ENCODE results near the gene SOS1.
A peak's percentile ranks its signal among the peaks of the same experiment; 100 is the strongest.
"Not testable (repeated sequence)": the region's sequence is repeated elsewhere in the genome, so short reads cannot be mapped to it uniquely, and the experiment has no call there.

The SOS1 gene

GRCh38 chr2:39120771-39121522, at the start of gene SOS1:
SOS1 (minus strand) TSS chr2:39121051; CDS start chr2:39120422, 629 bp downstream.
- in situ Hi-C loops (cut with HindIII; ENCODE audit: low pct_ligation_motif_present, low pct_unique_long_range_greater_than_20kb, low sequenced_read_pairs): no loop called here

GRCh38 chr2:39164089-39164488, 43.2 kb upstream of the SOS1 start:
- in situ Hi-C loops (cut with HindIII; ENCODE audit: low pct_ligation_motif_present, low pct_unique_long_range_greater_than_20kb, low sequenced_read_pairs): no loop called here

More at GRCh38 chr2:39120771-39121522, at the start of gene SOS1:
- peak; percentile 97 for DNase-seq

GRCh38 chr2:39160982-39161381, 40.1 kb upstream of the SOS1 start:
- in situ Hi-C loops (cut with HindIII; ENCODE audit: low pct_ligation_motif_present, low pct_unique_long_range_greater_than_20kb, low sequenced_read_pairs): no loop called here
- DNase-seq: no peak

More at GRCh38 chr2:39164089-39164488, 43.2 kb upstream of the SOS1 start:
- DNase-seq: no peak

GRCh38 chr2:39159283-39159682, 38.4 kb upstream of the SOS1 start:
- in situ Hi-C loops (cut with HindIII; ENCODE audit: low pct_ligation_motif_present, low pct_unique_long_range_greater_than_20kb, low sequenced_read_pairs): no loop called here
- no peak for DNase-seq

- in situ Hi-C loops (cut with HindIII; ENCODE audit: low pct_ligation_motif_present, low pct_unique_long_range_greater_than_20kb, low sequenced_read_pairs): no loop called here
- DNase-seq: no peak
Measured at GRCh38 chr2:39158351-39158750, 37.5 kb upstream of the SOS1 start.

GRCh38 chr2:39156846-39157245, 36.0 kb upstream of the SOS1 start:
- no peak for DNase-seq
- in situ Hi-C loops (cut with HindIII; ENCODE audit: low pct_ligation_motif_present, low pct_unique_long_range_greater_than_20kb, low sequenced_read_pairs): no loop called here

GRCh38 chr2:39156107-39156506, 35.3 kb upstream of the SOS1 start:
- in situ Hi-C loops (cut with HindIII; ENCODE audit: low pct_ligation_motif_present, low pct_unique_long_range_greater_than_20kb, low sequenced_read_pairs): no loop called here
- no peak for DNase-seq

GRCh38 chr2:39155573-39155972, 34.7 kb upstream of the SOS1 start:
- in situ Hi-C loops (cut with HindIII; ENCODE audit: low pct_ligation_motif_present, low pct_unique_long_range_greater_than_20kb, low sequenced_read_pairs); DNase-seq: not testable (repeated sequence)

GRCh38 chr2:39154944-39155343, 34.1 kb upstream of the SOS1 start:
- in situ Hi-C loops (cut with HindIII; ENCODE audit: low pct_ligation_motif_present, low pct_unique_long_range_greater_than_20kb, low sequenced_read_pairs): no loop called here

GRCh38 chr2:39153312-39153711, 32.5 kb upstream of the SOS1 start:
- in situ Hi-C loops (cut with HindIII; ENCODE audit: low pct_ligation_motif_present, low pct_unique_long_range_greater_than_20kb, low sequenced_read_pairs): no loop called here
- DNase-seq: no peak

More at GRCh38 chr2:39154944-39155343, 34.1 kb upstream of the SOS1 start:
- DNase-seq: no peak

- no peak for DNase-seq
- in situ Hi-C loops (cut with HindIII; ENCODE audit: low pct_ligation_motif_present, low pct_unique_long_range_greater_than_20kb, low sequenced_read_pairs): no loop called here
Measured at GRCh38 chr2:39152504-39152903, 31.7 kb upstream of the SOS1 start.

GRCh38 chr2:39150890-39151497, 30.1 kb upstream of the SOS1 start:
- in situ Hi-C loops (cut with HindIII; ENCODE audit: low pct_ligation_motif_present, low pct_unique_long_range_greater_than_20kb, low sequenced_read_pairs): no loop called here
- no peak for DNase-seq

- in situ Hi-C loops (cut with HindIII; ENCODE audit: low pct_ligation_motif_present, low pct_unique_long_range_greater_than_20kb, low sequenced_read_pairs): no loop called here
- DNase-seq: no peak
Measured at GRCh38 chr2:39150102-39150562, 29.3 kb upstream of the SOS1 start.

GRCh38 chr2:39146630-39147029, 25.8 kb upstream of the SOS1 start:
- DNase-seq: no peak
- in situ Hi-C loops (cut with HindIII; ENCODE audit: low pct_ligation_motif_present, low pct_unique_long_range_greater_than_20kb, low sequenced_read_pairs): no loop called here

GRCh38 chr2:39145906-39146421, 25.1 kb upstream of the SOS1 start:
- in situ Hi-C loops (cut with HindIII; ENCODE audit: low pct_ligation_motif_present, low pct_unique_long_range_greater_than_20kb, low sequenced_read_pairs): no loop called here
- no peak for DNase-seq

- DNase-seq: no peak
- in situ Hi-C loops (cut with HindIII; ENCODE audit: low pct_ligation_motif_present, low pct_unique_long_range_greater_than_20kb, low sequenced_read_pairs): no loop called here
Measured at GRCh38 chr2:39144416-39144815, 23.6 kb upstream of the SOS1 start.

GRCh38 chr2:39142904-39143605, 22.2 kb upstream of the SOS1 start:
- DNase-seq: no peak
- in situ Hi-C loops (cut with HindIII; ENCODE audit: low pct_ligation_motif_present, low pct_unique_long_range_greater_than_20kb, low sequenced_read_pairs): no loop called here

GRCh38 chr2:39141334-39142271, 20.8 kb upstream of the SOS1 start:
- in situ Hi-C loops (cut with HindIII; ENCODE audit: low pct_ligation_motif_present, low pct_unique_long_range_greater_than_20kb, low sequenced_read_pairs): no loop called here
- DNase-seq: no peak
